Smooth muscle cell (in vitro differentiated cells): ENCODE data around the gene CCL5. TPM values are rescaled to one million over a fixed set of nuclear protein-coding genes. Genes with fewer than 3 reads are reported as not detected.

Source experiments
- DNase-seq: peaks from one replicate; lab custom pipeline; 2025; ENCODE audit not compliant: unreplicated experiment; lab: John Stamatoyannopoulos, UW
- H2AFZ ChIP-seq: fragments of 200-600 bp; sonication (generic); 2 replicates; pipeline ENCODE4 v1.6.0; 2016; ENCODE audit warnings: antibody characterized with exemption, low read depth, mild to moderate bottlenecking
- H3F3A ChIP-seq: fragments of 200-600 bp; sonication (generic); 2 replicates; pipeline ENCODE4 v1.6.0; 2017; ENCODE audit warnings: antibody characterized with exemption, low read depth
- H3K27ac ChIP-seq: fragments of 200-600 bp; sonication (generic); 2 replicates; pipeline ENCODE4 v1.5.1; 2016; ENCODE audit warnings: low read depth, mild to moderate bottlenecking
- H3K27me3 ChIP-seq: fragments of 200-600 bp; sonication (generic); 2 replicates; pipeline ENCODE4 v1.6.1; 2016; ENCODE audit warnings: low read depth, mild to moderate bottlenecking
- H3K36me3 ChIP-seq: fragments of 200-600 bp; sonication (generic); 2 replicates; pipeline ENCODE4 v1.5.1; 2016; ENCODE audit warnings: low read depth
- H3K4me1 ChIP-seq: fragments of 200-600 bp; sonication (generic); 2 replicates; pipeline ENCODE4 v1.5.1; 2016; ENCODE audit warnings: low read depth
- H3K4me2 ChIP-seq: fragments of 200-600 bp; sonication (generic); 2 replicates; pipeline ENCODE4 v1.6.0; 2016; ENCODE audit warnings: mild to moderate bottlenecking
- H3K4me3 ChIP-seq: fragments of 200-600 bp; sonication (generic); 2 replicates; pipeline ENCODE4 v1.5.1; 2016; ENCODE audit warnings: mild to moderate bottlenecking
- H3K79me2 ChIP-seq: fragments of 200-600 bp; sonication (generic); 2 replicates; pipeline ENCODE4 v1.6.0; 2016; ENCODE audit warnings: low read depth, mild to moderate bottlenecking
- H3K9ac ChIP-seq: fragments of 200-600 bp; sonication (generic); 2 replicates; pipeline ENCODE4 v1.6.0; 2016; ENCODE audit warnings: low read depth
- H3K9me3 ChIP-seq: fragments of 200-600 bp; sonication (generic); replicated peaks from 2 replicates; pipeline ENCODE4 v1.5.1; 2016; ENCODE audit warnings: low read depth
- H4K20me1 ChIP-seq: fragments of 200-600 bp; sonication (generic); 2 replicates; pipeline ENCODE4 v1.6.0; 2016; ENCODE audit warnings: low read depth
- WGBS: methylation state at CpG from one replicate; pipeline ENCODE4 v1.1.7; 2016; ENCODE audit warnings: low lambda C conversion rate; 5-methylcytosine and 5-hydroxymethylcytosine counted together
- polyA plus RNA-seq: library from polyadenylated mRNA; unstranded; fragments of >200 nt; fragmentation: Nextera tagmentation; extraction: Ambion mirVana; gene quantifications from 2 replicates; pipeline ENCODE4 v1.2.1, GENCODE V29; 2016
- total RNA-seq: library from RNA; depleted of rRNA; stranded (reverse); fragments of >200 nt; gene quantifications from 2 replicates; pipeline ENCODE4 v1.2.3, GENCODE V29; 2014
- TF ChIP-seq, protein P1 (sequence below): fragments of 200-600 bp; sonication (generic); IDR thresholded peaks from 2 replicates; pipeline ENCODE4 v1.5.1; 2017; ENCODE audit warnings: borderline replicate concordance, mild to moderate bottlenecking, antibody characterized with exemption; ENCODE audit not compliant: insufficient read depth, poor library complexity, severe bottlenecking

CCL5 gene
- total and polyA plus RNA-seq, 2 experiments from 2014 or later = 0.09 TPM; not detected in 1

GRCh38 chr17:35889818-35890773, 9.9 kb upstream of the CCL5 start:
- DNase-seq = peak; percentile 5

DNA sequence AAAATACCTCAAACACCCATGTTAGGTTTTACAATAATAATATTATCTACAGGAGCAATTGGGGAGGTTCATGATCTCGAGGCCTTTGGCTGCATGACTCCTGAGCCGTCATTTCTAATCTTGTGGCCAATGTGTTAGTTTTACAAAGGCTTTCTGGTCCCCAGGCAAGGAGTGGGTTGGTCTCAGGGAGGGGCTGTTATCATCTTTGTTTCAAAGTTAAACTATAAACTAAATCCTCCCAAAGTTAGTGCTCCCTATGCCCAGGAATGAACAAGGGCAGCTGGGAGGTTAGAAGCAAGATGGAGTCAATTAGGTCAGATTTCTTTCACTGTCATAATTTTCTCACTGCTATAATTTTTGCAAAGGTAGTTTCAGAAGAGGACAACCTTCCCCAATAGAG, 9.1 kb upstream of the CCL5 start:
- Histone ChIP-seq H3K9me3 (no peaks in the 10 kb centered on the region), H3K4me1 (peaks cover 15% of the 10 kb centered on the region), H3K27me3 (no peaks in the 10 kb centered on the region), H3F3A (peaks cover 10% of the 10 kb centered on the region), H2AFZ (no peak overlapping the region), H3K27ac (no peak overlapping the region), H3K4me2 (no peak overlapping the region), H3K36me3 (no peaks in the 10 kb centered on the region), H4K20me1 (no peaks in the 10 kb centered on the region), H3K4me3 (no peak overlapping the region), H3K9ac (no peak overlapping the region), H3K79me2 (no peaks in the 10 kb centered on the region)
- DNase-seq = no peak
- WGBS = 52% methylated on average over 2 of the region's 2 CpGs
- TF ChIP-seq, protein P1, sequence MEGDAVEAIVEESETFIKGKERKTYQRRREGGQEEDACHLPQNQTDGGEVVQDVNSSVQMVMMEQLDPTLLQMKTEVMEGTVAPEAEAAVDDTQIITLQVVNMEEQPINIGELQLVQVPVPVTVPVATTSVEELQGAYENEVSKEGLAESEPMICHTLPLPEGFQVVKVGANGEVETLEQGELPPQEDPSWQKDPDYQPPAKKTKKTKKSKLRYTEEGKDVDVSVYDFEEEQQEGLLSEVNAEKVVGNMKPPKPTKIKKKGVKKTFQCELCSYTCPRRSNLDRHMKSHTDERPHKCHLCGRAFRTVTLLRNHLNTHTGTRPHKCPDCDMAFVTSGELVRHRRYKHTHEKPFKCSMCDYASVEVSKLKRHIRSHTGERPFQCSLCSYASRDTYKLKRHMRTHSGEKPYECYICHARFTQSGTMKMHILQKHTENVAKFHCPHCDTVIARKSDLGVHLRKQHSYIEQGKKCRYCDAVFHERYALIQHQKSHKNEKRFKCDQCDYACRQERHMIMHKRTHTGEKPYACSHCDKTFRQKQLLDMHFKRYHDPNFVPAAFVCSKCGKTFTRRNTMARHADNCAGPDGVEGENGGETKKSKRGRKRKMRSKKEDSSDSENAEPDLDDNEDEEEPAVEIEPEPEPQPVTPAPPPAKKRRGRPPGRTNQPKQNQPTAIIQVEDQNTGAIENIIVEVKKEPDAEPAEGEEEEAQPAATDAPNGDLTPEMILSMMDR = no peak

More at GRCh38 chr17:35889818-35890773, 9.9 kb upstream of the CCL5 start:
- Histone ChIP-seq H3K27ac (peak overlapping the region; percentile 77), H3F3A (peaks cover 10% of the 10 kb centered on the region), H3K36me3 (no peaks in the 10 kb centered on the region), H3K9me3 (no peaks in the 10 kb centered on the region), H4K20me1 (no peaks in the 10 kb centered on the region), H3K9ac (no peak overlapping the region), H3K27me3 (no peaks in the 10 kb centered on the region), H2AFZ (peak overlapping the region; percentile 51), H3K4me2 (peak overlapping the region; percentile 53), H3K79me2 (no peaks in the 10 kb centered on the region), H3K4me1 (peaks cover 15% of the 10 kb centered on the region), H3K4me3 (no peak overlapping the region)
- 57% methylated on average over 2 of the region's 2 CpGs for WGBS
- TF ChIP-seq, protein P1 = no peak

GRCh38 chr17:35878361-35878760, 1.8 kb downstream of the CCL5 start:
- Histone ChIP-seq H3K27ac (no peak overlapping the region), H2AFZ (no peak overlapping the region), H3K79me2 (no peaks in the 10 kb centered on the region), H3K4me3 (no peak overlapping the region), H3F3A (no peaks in the 10 kb centered on the region), H3K4me1 (no peaks in the 10 kb centered on the region), H4K20me1 (no peaks in the 10 kb centered on the region), H3K36me3 (no peaks in the 10 kb centered on the region), H3K27me3 (no peaks in the 10 kb centered on the region), H3K9me3 (no peaks in the 10 kb centered on the region), H3K9ac (no peak overlapping the region), H3K4me2 (no peak overlapping the region)
- TF ChIP-seq, protein P1 = no peak
- no peak for DNase-seq
- 86% methylated on average over 4 of the region's 4 CpGs for WGBS
